HG03280 (cell line): Measurements from ENCODE around the gene AFM.

ENCODE experiments used
- ATAC-seq: cut with Tn5 transposase; IDR thresholded peaks from one replicate; pipeline ENCODE4 v1.9.1; 2021; ENCODE audit warnings: mild to moderate bottlenecking, moderate library complexity; ENCODE audit not compliant: unreplicated experiment

The AFM gene, protein sequence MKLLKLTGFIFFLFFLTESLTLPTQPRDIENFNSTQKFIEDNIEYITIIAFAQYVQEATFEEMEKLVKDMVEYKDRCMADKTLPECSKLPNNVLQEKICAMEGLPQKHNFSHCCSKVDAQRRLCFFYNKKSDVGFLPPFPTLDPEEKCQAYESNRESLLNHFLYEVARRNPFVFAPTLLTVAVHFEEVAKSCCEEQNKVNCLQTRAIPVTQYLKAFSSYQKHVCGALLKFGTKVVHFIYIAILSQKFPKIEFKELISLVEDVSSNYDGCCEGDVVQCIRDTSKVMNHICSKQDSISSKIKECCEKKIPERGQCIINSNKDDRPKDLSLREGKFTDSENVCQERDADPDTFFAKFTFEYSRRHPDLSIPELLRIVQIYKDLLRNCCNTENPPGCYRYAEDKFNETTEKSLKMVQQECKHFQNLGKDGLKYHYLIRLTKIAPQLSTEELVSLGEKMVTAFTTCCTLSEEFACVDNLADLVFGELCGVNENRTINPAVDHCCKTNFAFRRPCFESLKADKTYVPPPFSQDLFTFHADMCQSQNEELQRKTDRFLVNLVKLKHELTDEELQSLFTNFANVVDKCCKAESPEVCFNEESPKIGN

DNA sequence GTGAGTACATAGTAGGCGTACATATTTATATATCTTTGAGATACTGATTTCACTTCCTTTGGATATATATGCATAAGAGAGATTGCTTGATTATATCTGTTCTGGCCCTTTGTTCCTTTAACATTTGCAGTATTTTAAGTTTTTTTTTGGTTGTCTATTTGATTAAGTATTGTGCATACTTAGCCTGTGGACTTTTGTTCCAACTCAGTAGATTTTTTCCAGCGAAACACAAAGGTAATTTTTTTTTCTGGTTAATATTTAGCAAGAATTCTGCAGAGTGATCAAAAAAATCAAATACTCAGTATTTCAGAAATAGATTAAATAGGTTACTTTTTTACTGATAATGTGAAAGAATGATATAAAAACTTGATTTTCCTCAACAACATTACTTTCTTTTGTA, at the start of gene AFM:
AFM (plus strand) TSS at position 388 of the 400 bp plus-strand sequence. CDS start 31 bp downstream, outside the sequence.
- no peak for ATAC-seq

DNA sequence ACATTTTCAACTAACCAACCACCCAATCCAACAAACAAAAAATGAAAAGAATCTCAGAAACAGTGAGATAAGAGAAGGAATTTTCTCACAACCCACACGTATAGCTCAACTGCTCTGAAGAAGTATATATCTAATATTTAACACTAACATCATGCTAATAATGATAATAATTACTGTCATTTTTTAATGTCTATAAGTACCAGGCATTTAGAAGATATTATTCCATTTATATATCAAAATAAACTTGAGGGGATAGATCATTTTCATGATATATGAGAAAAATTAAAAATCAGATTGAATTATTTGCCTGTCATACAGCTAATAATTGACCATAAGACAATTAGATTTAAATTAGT, 49.8 kb upstream of the AFM start:
- no peak for ATAC-seq

DNA sequence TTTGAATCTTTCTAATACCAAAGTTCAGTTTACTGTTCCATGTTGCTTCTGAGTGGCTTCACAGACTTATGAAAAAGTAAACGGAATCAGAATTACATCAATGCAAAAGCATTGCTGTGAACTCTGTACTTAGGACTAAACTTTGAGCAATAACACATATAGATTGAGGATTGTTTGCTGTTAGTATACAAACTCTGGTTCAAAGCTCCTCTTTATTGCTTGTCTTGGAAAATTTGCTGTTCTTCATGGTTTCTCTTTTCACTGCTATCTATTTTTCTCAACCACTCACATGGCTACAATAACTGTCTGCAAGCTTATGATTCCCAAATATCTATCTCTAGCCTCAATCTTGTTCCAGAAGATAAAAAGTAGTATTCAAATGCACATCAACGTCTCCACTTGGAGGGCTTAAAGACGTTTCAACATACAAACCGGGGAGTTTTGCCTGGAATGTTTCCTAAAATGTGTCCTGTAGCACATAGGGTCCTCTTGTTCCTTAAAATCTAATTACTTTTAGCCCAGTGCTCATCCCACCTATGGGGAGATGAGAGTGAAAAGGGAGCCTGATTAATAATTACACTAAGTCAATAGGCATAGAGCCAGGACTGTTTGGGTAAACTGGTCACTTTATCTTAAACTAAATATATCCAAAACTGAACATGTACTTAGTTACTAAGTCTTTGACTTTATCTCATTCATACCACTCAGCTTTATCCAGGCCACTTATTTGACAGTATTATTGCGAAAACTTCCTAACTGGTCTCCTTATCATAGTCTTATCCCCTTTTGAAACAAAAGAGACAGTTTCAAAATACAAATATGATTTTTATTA, 49.2 kb upstream of the AFM start:
- no peak for ATAC-seq

DNA sequence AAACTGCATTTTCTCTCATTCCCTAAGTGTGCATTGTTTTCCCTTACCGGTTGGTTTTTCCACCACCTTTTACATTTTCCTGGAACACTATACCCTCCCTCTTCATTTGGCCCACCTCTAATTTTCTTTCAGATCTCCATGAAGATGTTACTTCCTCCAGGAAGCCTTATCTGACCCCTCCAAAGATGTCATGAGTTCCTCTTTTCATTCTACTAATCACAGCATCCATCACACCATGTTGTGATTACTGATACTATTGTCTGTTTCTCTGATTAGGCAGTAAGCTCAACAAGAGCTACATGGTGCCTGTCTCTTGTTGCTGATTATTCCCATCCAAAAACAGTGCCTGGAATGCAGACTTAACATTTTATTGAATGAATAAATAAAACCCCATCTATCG, 48.4 kb upstream of the AFM start:
- ATAC-seq, result no peak

DNA sequence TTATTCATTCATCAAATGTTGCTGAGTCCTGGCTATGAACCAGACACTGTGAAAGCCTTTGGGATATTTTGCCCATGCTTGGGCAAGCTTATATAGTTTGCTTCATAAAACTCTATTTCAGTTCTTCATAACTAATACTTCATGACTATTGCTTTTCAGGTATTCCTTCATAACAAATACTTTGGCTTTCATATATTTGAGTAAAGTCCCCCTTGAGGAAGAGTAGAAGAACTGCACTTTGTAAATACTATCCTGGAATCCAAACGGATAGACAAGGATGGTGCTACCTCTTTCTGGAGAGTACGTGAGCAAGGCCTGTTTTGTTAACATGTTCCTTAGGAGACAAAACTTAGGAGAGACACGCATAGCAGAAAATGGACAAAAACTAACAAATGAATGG, 47.2 kb upstream of the AFM start:
- peak; percentile 63 for ATAC-seq

DNA sequence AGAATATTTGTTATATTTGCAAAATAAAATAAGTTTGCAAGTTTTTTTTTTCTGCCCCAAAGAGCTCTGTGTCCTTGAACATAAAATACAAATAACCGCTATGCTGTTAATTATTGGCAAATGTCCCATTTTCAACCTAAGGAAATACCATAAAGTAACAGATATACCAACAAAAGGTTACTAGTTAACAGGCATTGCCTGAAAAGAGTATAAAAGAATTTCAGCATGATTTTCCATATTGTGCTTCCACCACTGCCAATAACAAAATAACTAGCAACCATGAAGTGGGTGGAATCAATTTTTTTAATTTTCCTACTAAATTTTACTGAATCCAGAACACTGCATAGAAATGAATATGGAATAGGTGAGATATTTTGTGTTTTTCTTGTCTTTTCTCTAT, 45.6 kb upstream of the AFM start, which contains the start of gene AFP:
AFP (plus strand) TSS at position 238 of the 400 bp plus-strand sequence; CDS start at position 280, 42 bp downstream.
- no peak for ATAC-seq

DNA sequence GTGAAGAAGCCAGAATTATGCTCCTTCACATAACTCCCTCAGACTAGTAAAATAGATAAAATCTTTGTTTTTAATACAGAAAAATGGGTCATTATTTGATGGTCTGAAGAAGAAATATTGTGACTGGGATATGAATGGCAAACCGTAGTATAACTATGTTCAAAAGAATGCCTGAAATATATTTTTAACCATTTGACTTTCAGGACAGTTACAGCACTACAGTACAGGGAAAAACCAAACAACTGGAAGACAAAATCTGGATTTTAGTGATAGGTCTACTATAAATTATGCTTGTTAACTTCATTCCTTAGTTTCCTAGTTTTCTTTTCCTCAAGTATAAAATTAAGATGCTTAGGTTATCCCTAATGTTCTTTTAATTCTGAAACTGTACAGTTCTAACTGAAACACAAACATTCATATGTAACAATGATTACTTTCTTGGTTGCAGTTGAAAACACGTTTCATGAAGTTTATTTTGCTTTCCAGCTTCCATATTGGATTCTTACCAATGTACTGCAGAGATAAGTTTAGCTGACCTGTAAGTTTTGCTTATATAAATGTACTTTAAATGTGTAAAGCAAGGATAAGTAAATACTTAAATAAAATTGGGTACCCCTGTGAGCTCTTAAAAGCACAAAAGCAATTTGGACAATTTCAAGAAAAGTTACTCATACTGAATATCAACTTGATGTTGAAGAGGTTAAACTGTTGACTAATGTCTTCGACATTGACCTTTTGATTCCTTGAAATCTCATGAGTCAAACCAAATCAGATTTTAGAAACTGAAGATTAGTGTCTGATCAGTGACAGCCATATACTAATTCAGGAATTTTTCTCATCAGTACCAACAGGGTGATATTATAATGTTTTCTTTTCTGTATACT, 44.6 kb upstream of the AFM start:
- ATAC-seq, result no peak

DNA sequence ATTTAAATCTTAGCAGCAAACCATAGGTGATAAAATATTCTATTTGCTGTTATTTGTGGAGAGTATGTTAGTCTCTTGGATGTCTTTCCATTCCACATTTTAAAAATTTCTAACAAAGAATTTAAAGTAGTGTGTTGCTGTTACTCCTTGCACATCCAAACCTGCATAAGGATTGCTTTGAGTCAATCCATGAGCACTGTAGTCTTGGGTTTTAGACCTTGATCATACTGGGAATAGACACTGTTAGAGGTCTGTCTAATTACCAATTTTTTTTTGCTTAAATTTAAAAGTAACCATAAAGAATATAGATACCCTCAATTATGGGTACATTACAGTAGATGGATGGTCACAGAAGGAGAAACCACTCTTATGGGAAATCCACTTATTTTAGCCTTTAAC, 44.0 kb upstream of the AFM start:
- ATAC-seq, result no peak

DNA sequence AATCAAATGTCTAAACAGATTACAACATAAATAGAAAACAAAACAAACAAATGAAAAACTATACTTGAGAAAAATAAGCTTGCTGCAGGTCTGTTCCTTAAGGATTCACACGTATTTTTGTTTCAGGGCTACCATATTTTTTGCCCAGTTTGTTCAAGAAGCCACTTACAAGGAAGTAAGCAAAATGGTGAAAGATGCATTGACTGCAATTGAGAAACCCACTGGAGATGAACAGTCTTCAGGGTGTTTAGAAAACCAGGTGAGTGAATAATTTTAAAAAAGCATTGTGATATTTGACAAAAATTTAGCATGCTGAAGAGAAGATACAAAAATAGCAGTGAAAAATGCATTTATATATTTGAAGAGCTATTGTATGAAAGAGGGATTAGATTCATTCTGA, 43.5 kb upstream of the AFM start:
- ATAC-seq, result no peak

DNA sequence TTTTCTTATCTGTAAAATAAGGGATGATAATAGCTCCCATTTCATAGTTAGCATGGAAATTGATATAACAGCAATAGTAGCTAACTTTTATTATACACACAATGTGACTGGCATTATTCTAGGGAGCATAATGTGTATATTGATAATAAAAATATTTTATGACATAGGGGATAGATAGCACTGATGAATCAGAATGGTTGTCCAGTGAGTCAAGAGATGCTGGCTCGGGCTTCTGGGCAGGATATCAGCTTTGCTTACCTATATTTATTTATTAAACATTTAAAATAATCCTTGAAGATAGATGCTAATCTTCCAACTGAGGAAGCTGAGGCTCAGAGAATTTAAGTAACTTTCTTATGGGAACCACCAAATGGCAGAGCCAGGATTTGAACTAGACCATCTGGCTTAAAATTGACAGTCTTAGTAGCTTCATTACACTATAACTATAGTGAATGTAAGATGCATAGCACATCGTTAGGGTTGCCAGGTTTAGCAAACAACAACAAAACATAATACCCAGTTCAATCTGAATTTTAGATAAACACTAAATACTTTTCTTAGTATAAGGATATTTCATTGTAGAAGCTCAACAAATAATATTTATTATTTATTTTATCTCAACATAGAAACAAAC, 42.8 kb upstream of the AFM start:
- no peak for ATAC-seq

DNA sequence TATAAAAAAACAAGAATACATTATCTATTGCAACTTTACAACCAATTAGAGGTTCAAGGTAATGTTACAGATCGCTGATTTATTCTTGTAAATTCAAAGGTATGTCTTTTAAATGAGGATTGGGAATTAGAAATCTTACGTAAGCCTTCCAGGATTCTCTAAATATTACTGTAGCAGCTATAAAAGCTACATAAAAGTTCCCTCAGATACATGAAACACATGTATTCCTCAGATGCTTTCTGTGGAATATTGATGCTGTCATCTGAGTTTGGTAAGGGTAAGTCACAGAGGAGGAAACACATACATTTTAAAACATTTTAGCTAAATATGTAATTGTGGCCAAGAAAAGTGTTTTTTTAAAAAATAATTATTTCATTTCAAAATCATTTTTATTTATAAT, 42.1 kb upstream of the AFM start:
- no peak for ATAC-seq

DNA sequence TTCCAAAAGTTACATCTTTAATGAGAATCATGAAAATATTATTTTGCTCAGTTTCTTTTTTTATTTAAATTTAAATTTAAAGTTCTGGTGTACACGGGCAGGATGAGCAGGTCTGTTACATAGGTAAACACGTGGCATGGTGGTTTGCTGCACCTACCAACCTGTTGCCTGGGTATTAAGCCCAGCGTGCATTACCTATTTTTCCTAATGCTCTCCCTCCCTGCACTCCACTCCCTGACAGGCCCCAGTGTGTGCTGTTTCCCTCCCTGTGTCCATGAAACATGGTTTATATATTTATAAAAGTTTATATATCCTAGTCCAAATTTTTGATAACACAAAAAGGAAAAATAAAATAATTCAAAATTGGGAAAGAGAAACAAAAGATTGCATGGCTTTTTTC, 41.6 kb upstream of the AFM start:
- ATAC-seq, result no peak

DNA sequence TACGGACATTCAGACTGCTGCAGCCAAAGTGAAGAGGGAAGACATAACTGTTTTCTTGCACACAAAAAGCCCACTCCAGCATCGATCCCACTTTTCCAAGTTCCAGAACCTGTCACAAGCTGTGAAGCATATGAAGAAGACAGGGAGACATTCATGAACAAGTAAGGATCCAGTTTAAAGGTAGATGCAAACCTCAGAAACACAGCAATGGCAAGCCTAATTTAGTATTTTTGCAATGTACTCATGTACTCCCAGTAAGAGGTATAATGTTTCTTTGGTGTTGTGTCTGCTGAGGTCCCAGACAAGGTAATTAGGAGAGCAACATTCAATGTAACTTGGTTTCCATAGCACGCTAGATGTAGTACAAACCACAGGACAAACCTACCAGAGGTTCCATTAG, 40.9 kb upstream of the AFM start:
- no peak for ATAC-seq

DNA sequence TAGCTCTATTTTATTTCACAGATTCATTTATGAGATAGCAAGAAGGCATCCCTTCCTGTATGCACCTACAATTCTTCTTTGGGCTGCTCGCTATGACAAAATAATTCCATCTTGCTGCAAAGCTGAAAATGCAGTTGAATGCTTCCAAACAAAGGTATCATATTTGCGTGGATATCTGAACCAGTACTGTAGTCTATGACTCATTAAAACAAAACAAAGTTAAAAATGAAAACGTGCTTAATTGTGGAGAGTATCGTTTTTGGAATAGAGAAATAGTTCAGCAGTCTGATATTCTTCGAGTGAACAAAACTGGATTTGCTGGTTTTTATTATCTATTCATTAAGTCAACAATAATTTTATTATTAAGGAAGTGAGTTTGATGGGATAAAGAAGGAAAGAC, 39.3 kb upstream of the AFM start:
- no peak for ATAC-seq

DNA sequence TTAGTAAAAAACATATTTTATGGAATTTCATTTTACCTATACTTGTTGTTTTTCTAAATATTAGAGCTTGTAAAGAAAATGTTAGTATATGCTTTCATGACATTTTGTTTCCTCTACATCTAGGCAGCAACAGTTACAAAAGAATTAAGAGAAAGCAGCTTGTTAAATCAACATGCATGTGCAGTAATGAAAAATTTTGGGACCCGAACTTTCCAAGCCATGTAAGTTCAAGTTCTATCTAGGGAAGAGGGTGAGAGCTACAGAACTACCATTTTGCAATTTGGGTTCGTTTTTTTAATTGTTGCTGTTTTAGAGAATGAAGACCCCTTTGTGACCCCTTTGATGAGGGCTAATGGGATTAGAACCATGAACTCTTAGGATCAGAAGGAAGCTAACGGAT, 38.3 kb upstream of the AFM start:
- no peak for ATAC-seq

DNA sequence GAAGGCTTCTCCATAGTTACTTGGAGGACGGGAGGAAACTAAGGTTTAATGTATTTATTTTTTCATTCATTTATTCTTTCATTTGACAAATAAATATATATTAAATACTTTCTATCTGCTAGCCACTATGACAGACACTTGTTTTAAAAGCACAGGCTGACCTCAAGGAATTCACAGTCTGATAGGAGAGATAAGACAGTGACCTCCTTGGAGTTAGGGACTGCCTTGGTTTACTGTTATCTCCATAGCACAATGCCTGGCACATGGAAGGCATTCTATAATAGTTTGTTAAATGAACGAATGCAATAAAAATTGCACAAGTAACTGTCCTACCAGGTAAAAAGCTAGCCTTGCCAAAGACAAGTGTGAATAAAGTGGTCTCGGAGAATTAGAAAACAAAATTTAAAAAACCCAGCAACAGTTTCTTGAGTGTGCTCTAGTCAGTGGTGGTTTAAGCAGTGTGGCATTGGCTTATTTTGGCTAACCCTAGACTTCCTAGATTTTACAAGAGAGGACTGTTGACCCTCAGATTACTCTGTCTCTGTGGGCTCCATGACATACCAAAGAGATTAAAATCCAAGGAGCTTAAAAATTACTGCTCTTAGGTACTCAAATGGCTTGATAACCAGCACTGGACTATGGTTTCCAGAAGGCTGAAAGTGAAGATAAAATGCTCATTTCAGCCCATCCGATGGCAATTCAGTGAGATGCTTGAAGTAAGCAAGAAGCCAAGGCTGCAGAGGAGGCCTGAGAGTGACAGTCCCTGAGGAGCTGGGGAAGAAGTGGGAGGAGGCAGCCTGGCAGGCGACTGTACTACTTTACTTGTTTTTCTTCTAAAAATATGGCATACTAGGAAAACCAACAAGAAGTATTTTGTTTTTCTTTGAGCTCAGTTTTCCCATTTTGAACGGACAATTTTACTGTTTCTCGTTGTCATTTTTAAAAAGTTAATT, 35.9 kb upstream of the AFM start:
- no peak for ATAC-seq

DNA sequence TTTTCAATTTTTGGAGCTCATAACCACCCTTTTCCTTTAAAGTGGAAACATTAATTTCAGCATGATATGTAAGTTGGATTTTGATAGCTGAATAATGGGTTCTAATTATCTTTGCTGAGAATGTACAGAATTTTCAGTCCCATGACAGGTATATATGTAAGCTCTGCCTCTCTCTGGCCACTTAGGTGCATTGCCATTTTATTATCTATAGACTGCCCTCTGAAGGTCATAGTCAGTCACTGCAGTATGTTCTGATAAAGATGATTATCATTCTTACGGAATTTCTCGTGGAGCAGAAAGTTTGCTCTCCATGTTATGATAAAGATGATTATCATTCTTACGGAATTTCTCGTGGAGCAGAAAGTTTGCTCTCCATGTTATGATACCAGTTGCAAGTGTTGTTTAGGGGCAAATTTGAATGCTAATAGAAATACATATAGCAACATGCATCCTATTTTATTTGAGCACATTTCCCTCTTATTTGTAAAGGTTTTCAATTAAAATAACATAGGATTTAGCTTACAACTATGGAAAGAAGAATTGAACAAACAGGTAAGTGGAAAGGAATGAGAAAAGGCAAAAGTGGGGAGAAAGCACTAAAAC, 35.1 kb upstream of the AFM start:
- peak; percentile 100 for ATAC-seq

DNA sequence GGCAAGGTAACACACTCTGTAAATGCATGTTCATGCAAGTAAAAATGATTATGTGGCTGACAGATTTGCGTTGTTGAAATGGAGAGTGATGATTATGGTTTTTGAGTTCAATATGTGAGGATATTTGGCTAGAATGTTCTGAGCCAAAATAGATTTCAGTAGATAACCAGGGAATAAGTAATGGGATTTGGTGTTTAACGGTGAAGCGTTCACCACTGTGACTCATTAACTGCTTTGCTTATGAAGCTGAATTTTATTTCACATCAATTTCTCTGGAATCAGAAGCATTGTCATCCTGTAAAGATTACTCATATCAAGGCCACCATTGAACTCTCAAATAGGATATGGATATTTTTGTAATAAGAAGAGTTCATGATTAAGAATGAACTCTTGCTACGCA, 33.9 kb upstream of the AFM start:
- ATAC-seq, result no peak
